HG03045 (cell line): ENCODE data around the gene SSBP3.
"Not testable (repeated sequence)": the region's sequence is repeated elsewhere in the genome, so short reads cannot be mapped to it uniquely, and the experiment has no call there.

Source experiments
- ATAC-seq: cut with Tn5 transposase; IDR thresholded peaks from one replicate; pipeline ENCODE4 v1.9.1; 2021; ENCODE audit warnings: mild to moderate bottlenecking, moderate library complexity; ENCODE audit not compliant: unreplicated experiment

SSBP3 gene

DNA sequence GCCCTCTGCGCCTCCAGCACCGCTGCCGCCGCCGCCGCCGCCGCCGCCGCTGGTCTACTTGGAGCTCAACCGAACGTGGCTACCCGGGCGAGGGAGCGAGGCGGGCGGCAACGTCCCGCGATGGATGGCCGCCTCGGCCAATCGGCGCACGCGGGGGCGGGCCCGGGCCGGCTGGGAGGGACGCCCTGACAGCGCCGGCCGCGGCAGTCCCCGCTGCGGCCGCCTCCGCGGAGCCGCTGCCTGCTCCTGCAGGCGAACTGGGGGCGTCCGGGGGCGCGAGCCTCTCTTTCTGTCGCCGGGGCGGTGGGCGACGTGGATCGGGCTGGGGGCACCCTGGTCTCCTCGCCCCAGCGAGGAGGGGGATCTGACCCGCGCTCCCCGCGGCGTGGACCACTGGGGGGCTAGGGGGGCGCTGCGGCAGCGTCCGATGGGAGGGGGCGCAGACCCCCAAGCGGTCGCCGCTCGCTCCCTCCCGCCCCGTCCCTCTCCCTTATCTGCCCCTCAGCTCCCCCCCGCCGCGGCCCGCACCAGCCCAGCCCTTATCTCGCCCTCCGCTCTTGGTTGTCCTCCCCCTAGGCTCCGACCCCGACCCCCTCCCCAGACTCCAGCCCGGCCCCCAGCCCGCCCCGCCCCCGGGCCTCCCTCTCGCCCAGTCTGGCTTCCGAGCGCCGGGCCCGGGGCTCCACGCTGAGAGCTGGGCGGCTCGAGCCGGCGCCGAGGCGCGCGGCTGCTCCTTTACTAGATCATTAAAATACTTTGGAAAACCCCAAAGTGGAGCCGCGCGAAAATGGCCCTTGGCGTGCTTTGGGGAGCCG is at the start of gene SSBP3:
SSBP3 (minus strand) TSS at position 56 of the 815 bp plus-strand sequence.
- peak; percentile 88 for ATAC-seq

DNA sequence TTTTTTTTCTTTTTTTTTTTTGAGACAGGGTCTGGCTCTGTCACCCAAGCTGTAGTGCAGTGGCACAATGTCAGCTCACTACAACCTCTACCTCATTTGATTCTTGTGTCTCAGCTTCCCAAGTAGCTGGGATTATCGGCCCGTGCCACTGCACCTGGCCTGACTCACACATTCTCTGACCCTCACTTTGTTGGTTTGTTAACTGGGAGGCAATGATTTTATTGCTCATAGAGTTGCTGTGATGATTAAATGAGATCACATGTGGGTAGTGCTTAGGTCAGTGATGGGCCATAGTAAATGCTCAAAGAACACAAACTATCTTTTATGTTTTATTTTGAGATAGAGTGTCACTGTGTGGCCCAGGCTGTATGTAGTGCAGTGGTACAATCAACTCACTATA is 47.3 kb upstream of the SSBP3 start:
- ATAC-seq, result no peak

DNA sequence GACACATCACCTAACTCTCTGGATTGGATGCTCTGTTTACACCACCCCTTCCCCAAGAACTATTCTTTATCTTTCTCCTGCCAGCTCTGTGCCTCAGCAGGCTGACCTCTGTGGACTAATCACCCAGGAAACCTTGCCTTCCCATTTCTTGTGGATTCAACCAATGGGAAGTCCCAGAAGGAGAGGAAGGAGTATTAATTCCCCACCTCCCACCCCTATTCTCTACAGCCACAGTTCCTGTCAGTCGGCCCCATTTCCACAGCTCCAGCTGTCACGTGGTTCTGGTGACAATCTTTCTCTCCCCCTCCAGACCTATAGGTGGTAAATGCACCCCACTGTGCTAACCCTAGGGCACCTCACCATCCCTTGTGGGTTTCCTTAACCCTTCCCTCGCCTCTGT is 46.8 kb upstream of the SSBP3 start:
- no peak for ATAC-seq

DNA sequence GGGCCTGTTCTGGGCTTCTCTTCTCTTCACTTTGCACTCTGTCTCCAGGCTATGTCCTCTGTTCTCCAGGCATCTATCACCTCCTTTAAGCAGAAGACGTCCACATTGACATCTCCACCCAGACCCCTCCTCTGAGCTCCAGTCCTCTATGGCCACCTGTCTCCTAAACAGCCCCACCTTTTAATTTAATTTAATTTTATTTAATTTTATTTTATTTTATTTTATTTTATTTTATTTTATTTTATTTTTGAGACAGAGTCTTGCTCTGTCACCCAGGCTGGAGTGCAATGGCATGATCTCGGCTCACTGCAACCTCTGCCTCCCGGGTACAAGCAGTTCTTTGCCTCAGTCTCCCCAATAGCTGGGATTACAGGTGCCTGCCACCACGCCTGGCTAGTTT is 43.2 kb upstream of the SSBP3 start:
- not testable (repeated sequence) for ATAC-seq

DNA sequence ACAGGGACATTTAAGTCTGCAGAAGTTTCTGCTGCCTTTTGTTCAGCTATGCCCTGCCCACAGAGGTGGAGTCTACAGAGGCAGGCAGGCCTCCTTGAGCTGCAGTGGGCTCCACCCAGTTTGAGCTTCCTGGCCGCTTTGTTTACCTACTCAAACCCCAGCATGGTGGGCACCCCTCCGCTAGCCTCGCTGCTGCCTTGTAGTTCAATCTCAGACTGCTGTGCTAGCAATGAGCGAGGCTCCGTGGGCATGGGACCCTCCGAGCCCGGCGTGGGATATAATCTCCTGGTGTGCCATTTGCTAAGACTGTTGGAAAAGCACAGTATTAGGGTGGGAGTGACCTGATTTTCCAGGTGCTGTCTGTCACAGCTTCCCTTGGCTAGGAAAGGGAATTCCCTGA is 42.6 kb upstream of the SSBP3 start:
- ATAC-seq, result not testable (repeated sequence)

DNA sequence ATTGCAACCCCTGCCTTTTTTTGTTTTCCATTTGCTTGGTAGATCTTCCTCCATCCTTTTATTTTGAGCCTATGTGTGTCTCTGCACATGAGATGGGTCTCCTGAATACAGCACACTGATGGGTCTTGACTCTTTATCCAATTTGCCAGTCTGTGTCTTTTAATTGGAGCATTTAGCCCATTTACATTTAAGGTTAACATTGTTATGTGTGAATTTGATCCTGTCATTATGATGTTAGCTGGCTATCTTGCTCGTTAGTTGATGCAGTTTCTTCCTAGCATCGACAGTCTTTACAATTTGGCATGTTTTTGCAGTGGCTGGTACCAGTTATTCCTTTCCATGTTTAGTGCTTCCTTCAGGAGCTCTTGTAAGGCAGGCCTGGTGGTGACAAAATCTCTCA is 40.9 kb upstream of the SSBP3 start:
- ATAC-seq, result not testable (repeated sequence)

DNA sequence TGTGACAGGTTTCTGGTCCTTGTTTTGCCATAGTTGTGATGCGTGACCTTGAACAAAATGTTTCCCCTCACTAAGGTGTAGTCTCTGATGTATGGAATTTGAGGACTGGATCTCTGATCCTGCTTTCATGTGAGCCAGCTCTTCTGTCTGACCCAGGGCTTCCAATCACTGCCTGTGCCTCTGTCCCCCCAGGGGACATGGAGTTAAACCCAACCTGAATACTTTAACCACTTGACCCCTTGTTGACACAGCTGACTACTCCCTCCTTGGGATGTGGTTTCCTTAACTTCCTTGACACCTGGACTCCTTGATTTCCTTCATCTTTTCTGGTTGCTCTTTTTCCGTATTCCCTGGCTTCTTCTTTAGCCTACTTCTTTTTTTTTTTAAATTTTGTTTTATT is 36.0 kb upstream of the SSBP3 start:
- no peak for ATAC-seq

DNA sequence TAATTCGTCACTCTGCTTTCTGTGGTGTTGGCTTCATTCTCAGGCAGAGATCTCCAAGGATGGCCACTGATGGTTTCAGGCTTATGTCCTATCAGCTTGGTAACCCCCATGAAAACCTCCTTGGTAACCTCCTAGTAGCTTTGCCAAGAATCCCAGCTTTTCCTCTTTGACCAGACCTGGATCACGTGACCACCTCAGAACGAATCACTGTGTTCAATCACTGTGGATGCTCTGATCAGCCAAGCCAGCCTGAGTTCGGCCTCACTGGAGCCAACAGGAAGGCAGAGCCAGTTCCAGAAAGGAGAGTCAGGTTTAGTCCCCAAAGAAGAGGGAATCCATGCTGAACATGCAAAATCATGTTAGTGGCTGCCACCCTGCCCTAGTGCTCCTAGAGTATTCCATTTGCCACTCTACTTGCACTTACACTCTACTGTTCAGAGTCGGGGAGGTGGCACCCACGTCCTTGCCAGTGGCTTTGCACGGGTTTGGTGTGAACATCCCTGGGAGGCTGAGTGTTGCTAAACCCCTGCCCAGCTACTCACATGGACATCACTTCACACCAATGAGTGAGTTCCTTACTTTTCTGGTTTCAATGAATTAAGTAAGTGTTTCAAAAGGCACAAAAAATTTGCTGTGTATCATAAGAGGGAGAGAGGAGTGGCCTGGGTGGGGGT is 33.5 kb upstream of the SSBP3 start:
- ATAC-seq, result no peak

DNA sequence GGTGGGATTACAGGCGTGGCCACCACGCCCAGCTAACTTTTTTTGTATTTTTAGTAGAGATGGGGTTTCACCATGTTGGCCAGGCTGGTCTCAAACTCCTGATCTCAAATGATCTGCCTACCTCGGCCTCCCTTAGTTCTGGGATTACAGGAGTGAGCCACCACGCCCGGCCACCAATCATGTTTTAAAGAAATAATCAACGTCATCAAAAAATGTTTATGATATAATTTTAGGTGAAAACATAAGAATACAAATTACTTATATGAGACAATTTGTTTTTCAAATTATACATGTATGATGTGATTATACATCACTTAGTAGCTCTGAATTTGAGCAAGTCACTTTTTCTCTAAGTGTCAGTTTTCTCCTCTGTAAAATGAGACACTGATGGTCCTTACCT is 31.6 kb upstream of the SSBP3 start:
- ATAC-seq, result no peak

DNA sequence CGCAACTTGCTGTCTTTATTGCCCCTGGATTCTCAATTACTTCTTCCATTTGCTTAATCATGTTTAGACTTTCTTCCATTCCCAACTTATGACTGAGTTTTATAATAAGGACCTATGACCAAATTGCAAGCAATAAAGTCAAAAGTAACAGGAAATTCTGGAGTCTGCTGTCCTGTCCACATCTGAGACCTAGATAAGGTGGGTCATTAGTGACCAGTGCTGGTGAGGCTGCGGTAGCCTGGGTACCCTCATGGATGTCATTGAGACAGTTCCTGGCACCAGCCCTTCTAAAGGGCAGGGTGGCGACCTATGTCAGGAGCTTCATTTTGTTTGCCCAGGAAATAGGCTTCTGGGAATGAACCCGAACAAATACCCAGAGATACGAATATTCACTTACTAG is 30.6 kb upstream of the SSBP3 start:
- ATAC-seq, result no peak

DNA sequence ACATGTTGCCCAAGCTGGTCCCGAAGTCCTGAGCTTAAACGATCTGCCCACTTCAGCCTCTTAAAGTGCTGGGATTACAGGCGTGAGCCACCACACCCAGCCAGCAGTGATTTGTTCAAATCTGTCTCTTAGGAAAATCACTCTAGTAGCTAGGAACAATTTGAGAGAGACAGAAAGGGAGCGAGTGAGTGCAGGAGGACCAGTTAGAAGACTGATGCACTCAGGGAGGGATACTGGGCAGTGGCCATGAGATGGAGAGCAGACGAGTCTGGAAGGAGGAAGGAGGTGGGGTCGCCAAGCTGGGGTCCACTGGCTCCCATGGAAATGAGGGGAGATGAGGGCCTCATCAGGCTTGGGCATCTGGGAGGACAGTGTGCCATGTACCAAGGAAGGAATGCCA is 23.6 kb upstream of the SSBP3 start:
- ATAC-seq, result no peak

DNA sequence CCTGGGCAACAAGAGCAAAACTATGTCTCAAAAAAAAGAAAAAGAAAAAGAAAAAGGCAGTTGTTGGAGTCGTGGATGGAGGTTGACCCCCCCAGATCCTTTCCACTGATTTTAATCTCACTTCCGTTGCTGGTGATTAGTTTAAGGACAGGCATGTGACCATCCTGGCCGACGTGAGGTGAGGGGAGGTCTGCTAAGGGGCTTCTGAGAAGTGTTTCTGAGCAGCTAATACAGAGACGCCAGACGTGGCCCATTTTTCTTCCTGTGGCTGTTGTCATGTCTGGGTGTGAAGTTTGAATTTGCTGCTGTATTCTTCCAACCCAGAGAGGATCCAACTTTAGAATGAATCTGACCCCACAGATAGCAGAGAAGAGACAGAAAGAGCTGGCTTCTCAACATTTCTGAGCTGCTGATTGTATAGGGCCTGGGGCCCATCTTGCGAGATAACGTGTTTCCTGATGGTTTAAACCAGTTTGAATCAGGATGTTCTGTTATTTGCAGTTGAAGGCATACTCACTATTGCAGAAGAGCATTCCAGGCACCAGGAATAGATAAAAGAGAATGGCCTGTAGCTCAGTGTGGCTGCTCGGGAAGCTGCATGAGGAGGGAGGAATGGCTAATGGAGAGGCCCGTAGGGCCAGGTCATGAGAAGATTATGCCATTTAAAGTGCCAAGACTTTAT is 22.8 kb upstream of the SSBP3 start:
- no peak for ATAC-seq

DNA sequence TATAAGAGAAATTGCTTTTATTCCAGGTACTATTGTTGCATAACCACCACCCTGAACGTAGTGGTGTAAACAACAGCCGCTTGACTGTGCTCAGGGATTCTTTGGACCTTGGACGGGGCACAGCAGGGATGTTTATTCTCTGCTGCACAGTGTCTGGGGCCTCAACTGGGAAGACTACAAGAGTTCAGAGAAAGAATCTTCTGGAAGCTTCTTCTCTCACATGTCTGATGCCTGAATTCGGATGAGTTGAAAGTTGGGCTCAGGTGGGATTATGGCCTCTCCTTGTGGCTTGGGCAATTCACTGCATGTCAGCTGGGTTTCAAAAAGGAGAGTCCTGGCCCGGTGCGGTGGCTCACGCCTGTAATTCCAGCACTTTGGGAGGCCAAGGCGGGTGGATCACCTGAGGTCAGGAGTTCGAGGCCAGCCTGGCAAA is 19.0 kb upstream of the SSBP3 start:
- ATAC-seq, result no peak

DNA sequence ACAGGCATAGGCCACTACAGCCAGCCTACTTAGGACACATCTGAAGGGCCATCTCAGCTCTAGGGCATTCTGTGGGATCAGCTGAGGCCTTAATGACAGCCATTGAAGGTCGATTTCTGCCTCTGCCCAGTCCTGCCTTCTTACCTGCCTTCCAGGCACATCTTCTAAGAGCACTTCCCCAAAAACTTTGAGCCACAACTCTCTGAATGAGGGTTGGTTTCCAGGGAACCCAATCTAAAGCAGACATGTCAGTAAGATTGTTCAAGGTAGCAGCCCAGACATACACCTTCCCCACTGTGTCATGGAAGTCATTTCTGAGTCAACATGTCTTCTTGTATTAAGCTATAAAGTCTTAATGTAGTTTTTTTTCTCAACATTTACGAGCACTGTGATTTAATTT is 18.2 kb upstream of the SSBP3 start:
- ATAC-seq, result no peak

DNA sequence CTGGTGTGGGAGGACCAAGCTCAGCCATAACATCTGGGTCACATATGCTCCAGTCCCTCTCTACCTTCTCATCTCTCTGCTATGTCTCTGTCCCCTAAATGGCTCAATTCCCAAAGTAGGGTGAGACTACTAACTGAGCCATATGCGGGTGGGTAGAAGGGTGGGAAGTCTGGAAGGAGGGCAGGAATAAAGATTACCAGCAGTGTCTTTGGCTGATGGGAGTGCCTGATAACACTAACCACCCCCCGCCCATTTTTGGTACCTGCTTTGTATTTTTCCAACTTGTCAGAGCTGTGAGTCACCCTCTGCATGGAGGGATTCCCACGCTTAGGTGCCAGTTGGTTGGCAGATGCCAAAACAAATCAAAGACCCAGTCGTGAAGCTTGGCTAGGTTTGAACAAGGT is 14.9 kb upstream of the SSBP3 start:
- ATAC-seq, result no peak

DNA sequence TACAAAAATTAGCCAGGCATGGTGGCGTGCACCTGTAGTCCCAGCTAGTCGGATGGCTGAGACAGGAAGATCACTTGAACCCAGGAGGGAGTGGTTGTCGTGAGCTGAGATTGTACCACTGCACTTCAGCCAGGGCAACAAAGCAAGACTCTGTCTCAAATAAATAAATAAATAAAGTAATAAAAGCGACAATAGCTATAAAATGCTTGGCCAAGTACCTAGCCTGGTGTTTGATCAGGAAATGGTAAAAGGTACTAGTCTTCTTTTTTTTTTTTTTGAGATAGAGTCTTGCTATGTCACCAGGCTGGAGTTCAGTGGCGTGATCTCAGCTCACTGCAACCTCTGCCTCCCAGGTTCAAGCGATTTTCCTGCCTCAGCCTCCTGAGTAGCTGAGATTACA is 12.4 kb upstream of the SSBP3 start:
- ATAC-seq, result not testable (repeated sequence)

DNA sequence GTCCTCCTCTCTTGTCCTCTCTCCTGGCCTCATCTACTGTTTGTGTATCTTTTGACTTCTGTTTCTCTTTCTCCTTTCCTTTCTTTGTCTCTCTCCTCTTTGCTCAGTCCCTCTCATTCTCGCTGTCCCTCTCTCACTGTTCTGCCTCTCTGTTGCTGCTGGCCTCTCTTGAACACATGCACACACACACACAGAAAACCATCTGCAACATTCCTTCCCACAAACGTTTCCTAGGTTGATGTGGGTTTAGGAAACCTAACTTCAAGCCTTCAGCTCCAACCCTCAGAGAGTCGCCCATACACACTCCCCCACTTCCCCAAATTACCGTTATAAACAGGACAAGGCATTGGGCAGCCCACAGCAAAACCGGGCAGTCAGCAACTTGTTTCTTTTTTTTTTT is 10.9 kb upstream of the SSBP3 start:
- no peak for ATAC-seq

DNA sequence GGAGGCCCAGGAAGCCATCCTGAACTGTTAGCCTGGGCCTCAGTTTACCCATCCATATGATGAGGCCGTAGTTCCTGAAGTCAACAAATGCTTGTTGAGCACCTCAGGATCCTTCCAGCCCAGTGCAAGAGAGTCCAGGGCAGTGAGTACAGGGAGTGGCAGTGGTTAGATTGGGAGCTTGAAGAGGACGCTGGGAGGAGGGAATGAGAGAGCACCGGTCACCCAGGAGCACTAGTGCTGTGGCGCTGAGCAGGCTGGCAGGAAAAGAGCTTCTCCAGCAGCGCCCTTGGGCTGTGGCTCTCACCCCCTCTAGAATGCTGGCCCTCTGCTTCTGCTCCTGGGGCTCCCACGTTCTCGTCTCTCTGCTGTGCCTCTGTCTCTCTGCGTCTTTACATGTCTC is 10.2 kb upstream of the SSBP3 start:
- ATAC-seq, result no peak

DNA sequence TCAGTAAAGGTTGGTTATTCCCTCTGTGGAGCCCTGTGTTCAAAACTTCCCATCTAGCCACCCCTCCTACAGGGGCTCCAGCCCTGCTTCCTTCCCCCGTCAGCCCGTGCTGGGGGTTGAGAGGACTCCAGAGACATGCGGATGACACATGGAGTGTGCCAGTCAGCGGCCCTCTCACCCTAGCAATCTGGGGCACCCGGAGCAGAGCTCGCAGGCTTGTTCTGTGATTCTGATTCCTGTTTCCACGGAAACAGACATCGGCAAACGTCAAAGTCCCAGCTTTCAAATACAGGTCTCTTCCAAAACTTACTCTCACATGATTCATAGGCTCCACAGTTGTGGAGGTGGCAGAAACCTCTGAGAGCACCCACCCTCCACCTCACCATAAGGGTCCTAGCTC is 9.8 kb upstream of the SSBP3 start:
- ATAC-seq, result no peak

DNA sequence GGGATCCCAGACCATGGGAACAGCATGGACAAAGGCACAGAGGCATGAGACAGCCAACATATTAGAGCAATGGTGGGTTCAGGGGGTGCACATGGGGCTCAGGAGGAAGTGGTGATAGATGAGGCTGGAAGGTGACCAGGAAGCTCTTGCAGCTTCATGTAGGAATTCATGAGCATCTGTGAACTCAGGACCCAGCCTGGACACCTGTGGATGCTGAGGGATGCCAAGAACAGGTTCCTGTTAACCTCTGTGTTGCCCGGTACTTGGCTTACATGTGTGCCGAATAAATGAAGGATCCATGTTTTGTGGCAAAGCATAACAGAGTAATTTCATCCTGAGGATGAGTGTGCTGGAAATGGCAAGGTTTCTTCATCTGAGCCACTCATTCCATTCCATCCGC is 9.3 kb upstream of the SSBP3 start:
- no peak for ATAC-seq

DNA sequence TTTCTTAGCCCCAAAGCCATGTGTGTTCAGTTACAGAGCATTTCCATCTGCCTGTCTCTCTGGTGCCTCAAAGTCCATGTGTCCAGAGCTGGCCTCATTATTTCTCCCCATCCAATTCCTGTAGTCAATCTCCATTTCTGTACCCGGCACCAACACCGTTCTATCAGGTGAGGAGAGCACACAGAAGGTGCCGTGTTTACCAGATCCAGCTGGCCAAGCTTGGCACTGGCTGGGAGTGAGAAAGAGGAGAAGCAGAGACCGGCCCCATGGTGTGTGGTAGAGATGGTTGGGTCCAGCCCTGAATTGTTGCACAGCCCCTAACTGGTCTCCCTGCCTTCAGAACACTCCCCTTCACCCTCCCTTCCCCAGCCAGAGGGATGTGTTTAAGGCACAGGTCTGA is 7.5 kb upstream of the SSBP3 start:
- ATAC-seq, result no peak

DNA sequence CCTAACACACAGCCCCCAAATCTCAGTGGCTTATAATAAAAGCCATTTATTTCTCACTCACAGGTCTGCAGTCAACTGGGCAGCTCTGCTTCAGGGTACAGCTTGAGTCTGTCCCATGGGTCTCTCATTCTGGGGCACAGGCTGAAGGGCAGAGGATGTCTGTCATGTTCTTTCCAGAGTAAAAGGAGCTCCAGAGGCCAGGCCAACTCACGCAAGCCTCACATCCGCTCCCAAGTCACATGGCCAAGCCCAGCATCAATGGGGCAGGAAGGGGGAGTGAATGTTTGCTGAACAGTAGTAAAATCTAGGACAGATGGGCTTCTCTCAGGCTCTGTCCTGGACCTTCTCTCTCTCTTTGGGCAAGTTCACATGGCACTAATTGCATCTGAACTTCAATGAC is 7.1 kb upstream of the SSBP3 start:
- ATAC-seq, result no peak
